Thymus (tissue), 14 donors: ENCODE measurements around the gene UBIAD1. TPM values are rescaled to one million over a fixed set of nuclear protein-coding genes. Genes with fewer than 3 reads are reported as not detected.
A peak's percentile ranks its signal among the peaks of the same experiment; 100 is the strongest.

Experiments used
- DNase-seq, 9 donors: peaks; one replicate each; pipeline ENCODE4 v3.0.0-alpha.2; 2013; ENCODE audit warnings: low spot score in 9 of 9, low read depth in 6 of 9, missing footprints in 1 of 9
- H3K27ac ChIP-seq, 2 donors: one replicate each; pipeline ENCODE4 v1.5.1; 2013; ENCODE audit warnings: control low read depth in 1 of 2, low read depth in 1 of 2, low read length in 1 of 2, mild to moderate bottlenecking in 1 of 2, moderate library complexity in 1 of 2
- H3K27me3 ChIP-seq, 2 donors: one replicate each; pipeline ENCODE4 v1.5.1; 2013; ENCODE audit warnings: low read length in 1 of 2; ENCODE audit not compliant: control insufficient read depth in 2 of 2, insufficient read depth in 1 of 2
- H3K36me3 ChIP-seq, 2 donors: one replicate each; pipeline ENCODE4 v1.5.1; 2013; ENCODE audit warnings: low read length in 1 of 2, mild to moderate bottlenecking in 1 of 2, moderate library complexity in 1 of 2; ENCODE audit not compliant: control insufficient read depth in 2 of 2, insufficient read depth in 2 of 2
- H3K4me1 ChIP-seq, 2 donors: one replicate each; pipeline ENCODE4 v1.5.1; 2013; ENCODE audit warnings: low read length in 2 of 2; ENCODE audit not compliant: control insufficient read depth in 2 of 2, insufficient read depth in 2 of 2
- H3K4me3 ChIP-seq, 2 donors: one replicate each; pipeline ENCODE4 v1.5.1; 2013; ENCODE audit warnings: low read length in 2 of 2, control low read depth in 1 of 2, mild to moderate bottlenecking in 1 of 2
- H3K9me3 ChIP-seq, 2 donors: one replicate each; pipeline ENCODE4 v1.5.1; 2013; ENCODE audit warnings: low read length in 1 of 2, mild to moderate bottlenecking in 1 of 2; ENCODE audit not compliant: control insufficient read depth in 2 of 2, insufficient read depth in 1 of 2
- WGBS: extraction: QIAGEN DNeasy Blood & Tissue Kit; methylation state at CpG from one replicate; pipeline ENCODE4 v1.1.7; 2013; 5-methylcytosine and 5-hydroxymethylcytosine counted together
- long read RNA-seq, 10 donors: transcript quantifications; one replicate each; lab custom pipeline, GENCODE V29; 2026
- polyA plus RNA-seq: library from polyadenylated mRNA; stranded (reverse); fragments of 200-250 nt; gene quantifications from one replicate; pipeline ENCODE4 v1.2.3, GENCODE V29; 2013
- total RNA-seq: library from RNA; stranded (reverse); fragments of 120-200 nt; gene quantifications from one replicate; pipeline ENCODE4 v1.2.4, GENCODE V29; 2013
- donor health status: healthy.

Gene UBIAD1
- 7.3 TPM for total RNA-seq
- 9.8 TPM for polyA plus RNA-seq
- long read RNA-seq, donor 1, partial matches to known transcripts: 0 of 2 reads
- long read RNA-seq, donor 1, other reads (novel, unspliced or antisense): 0 of 2 reads
- long read RNA-seq, donor 2, transcript UBIAD1-202 (2 exons, 3,646 nt): major isoform, 30 of 31 reads
- long read RNA-seq, donor 2, partial matches to known transcripts: 0 of 31 reads
- long read RNA-seq, donor 2, other reads (novel, unspliced or antisense): 0 of 31 reads
- long read RNA-seq, donor 3, transcript UBIAD1-202 (2 exons, 3,646 nt): major isoform, 14 of 15 reads
- long read RNA-seq, donor 3, partial matches to known transcripts: 0 of 15 reads
- long read RNA-seq, donor 3, other reads (novel, unspliced or antisense): 0 of 15 reads
- long read RNA-seq, donor 4, transcript UBIAD1-202 (2 exons, 3,646 nt): major isoform, 13 of 22 reads
- long read RNA-seq, donor 4, partial matches to known transcripts: 9 of 22 reads
- long read RNA-seq, donor 4, other reads (novel, unspliced or antisense): 0 of 22 reads
- long read RNA-seq, donor 5, transcript UBIAD1-202 (2 exons, 3,646 nt): major isoform, 17 of 24 reads
- long read RNA-seq, donor 5, partial matches to known transcripts: 6 of 24 reads
- long read RNA-seq, donor 5, other reads (novel, unspliced or antisense): 0 of 24 reads
- long read RNA-seq, donor 6, transcript UBIAD1-202 (2 exons, 3,646 nt): major isoform, 11 of 12 reads
- long read RNA-seq, donor 6, partial matches to known transcripts: 0 of 12 reads
- long read RNA-seq, donor 6, other reads (novel, unspliced or antisense): 0 of 12 reads
- long read RNA-seq, donor 7, transcript UBIAD1-202 (2 exons, 3,646 nt): major isoform, 15 of 15 reads
- long read RNA-seq, donor 7, partial matches to known transcripts: 0 of 15 reads
- long read RNA-seq, donor 7, other reads (novel, unspliced or antisense): 0 of 15 reads
- long read RNA-seq, donor 8, transcript UBIAD1-202 (2 exons, 3,646 nt): major isoform, 5 of 5 reads
- long read RNA-seq, donor 8, partial matches to known transcripts: 0 of 5 reads
- long read RNA-seq, donor 8, other reads (novel, unspliced or antisense): 0 of 5 reads
- long read RNA-seq, donor 9, transcript UBIAD1-202 (2 exons, 3,646 nt): major isoform, 8 of 8 reads
- long read RNA-seq, donor 9, partial matches to known transcripts: 0 of 8 reads
- long read RNA-seq, donor 9, other reads (novel, unspliced or antisense): 0 of 8 reads
- long read RNA-seq, donor 10, transcript UBIAD1-202 (2 exons, 3,646 nt): major isoform, 7 of 7 reads
- long read RNA-seq, donor 10, partial matches to known transcripts: 0 of 7 reads
- long read RNA-seq, donor 10, other reads (novel, unspliced or antisense): 0 of 7 reads

DNA sequence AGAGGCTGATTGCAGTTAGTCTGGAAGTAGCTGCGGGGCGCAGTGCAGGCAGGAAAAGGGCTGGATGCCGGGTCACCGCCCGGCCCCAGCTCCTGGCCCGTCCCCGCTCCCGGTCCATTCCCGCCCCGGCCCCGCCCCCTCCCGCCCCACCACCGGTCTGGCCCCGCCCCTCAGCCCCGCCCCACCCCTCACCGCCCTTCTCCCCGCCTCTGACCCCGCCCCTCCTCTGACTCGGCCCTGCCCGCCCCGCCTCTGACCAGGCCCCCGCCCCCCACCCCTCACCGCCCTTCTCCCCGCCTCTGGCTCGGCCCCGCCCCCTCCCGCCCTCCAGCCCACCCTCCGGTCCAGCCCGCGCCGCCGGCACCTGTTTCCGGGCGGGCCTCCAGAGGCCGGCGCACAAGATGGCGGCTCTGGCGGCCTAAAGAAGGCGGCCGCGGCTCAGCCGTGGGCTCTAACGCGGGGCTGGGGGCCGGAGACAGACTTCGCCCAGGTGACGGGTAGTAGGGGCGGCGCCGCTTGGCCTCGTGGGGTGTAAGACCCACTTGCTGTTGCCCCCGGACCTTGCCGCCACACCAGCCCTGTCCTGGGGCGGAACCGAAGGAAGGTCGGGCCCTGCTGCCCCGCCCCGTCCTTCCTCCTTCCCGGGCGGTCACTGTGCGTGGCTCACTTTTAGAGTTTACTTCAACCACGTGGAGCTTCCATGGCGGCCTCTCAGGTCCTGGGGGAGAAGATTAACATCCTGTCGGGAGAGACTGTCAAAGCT, at the start of gene UBIAD1:
UBIAD1 (plus strand) TSS at position 367 of the 763 bp plus-strand sequence; CDS start at position 701, 334 bp downstream.
- WGBS: 1% methylated on average over 54 of the region's 64 CpGs

GRCh38 chr1:11227106-11228077, 45.6 kb upstream of the UBIAD1 start:
- 98% methylated on average over 10 of the region's 10 CpGs for WGBS

More for the DNA sequence above, at the start of gene UBIAD1:
- H3K27me3 ChIP-seq: no peaks in the 10 kb centered on the region
- DNase-seq: peak in 7 of 9 donors; percentile 61 to 91 (median 79)
- peak within 1 kb of the TSS; percentile 86 to 91 for H3K27ac ChIP-seq
- H3K36me3 ChIP-seq: peaks cover 4 to 5% of the 10 kb centered on the region in 2 donors
- peaks cover 17 to 25% of the 10 kb centered on the region in 2 donors for H3K4me1 ChIP-seq
- H3K4me3 ChIP-seq: peak within 1 kb of the TSS; percentile 97 to 98
- H3K9me3 ChIP-seq: peaks cover 0 to 3% of the 10 kb centered on the region in 2 donors

GRCh38 chr1:11229203-11229602, 43.8 kb upstream of the UBIAD1 start:
- WGBS: over 99% methylated on average over 4 of the region's 4 CpGs
- Histone ChIP-seq H3K36me3 (peaks cover 59 to 74% of the 10 kb centered on the region in 2 donors), H3K27ac (no peak overlapping the region), H3K9me3 (no peaks in the 10 kb centered on the region), H3K27me3 (no peaks in the 10 kb centered on the region), H3K4me1 (no peaks in the 10 kb centered on the region), H3K4me3 (no peak overlapping the region)
- DNase-seq: no peak

More at GRCh38 chr1:11227106-11228077, 45.6 kb upstream of the UBIAD1 start:
- Histone ChIP-seq H3K36me3 (peaks cover 51 to 60% of the 10 kb centered on the region in 2 donors), H3K27ac (no peak overlapping the region), H3K9me3 (no peaks in the 10 kb centered on the region), H3K4me1 (no peaks in the 10 kb centered on the region), H3K27me3 (no peaks in the 10 kb centered on the region), H3K4me3 (no peak overlapping the region)
- DNase-seq: peak in 2 of 9 donors; percentile 3 to 7

DNA sequence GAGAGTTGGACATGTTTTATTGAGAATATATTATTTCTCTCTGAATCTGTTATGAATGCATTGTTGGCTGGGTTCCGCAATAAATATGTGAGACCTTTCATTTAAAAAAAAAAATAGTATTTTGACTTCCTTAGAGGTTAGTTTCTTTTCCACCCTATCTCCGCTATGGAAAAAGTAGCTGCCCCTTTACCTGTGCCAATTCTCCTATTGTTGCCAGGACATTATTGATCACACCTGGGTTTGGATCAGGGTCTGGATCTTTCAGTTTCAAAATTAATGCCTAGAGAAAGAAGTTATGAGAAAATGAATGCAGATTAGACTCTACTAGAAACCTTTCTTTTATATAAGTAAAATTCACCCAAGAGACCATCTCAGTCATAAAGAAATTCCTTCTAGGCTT, 39.8 kb upstream of the UBIAD1 start:
- DNase-seq: no peak
- no peak overlapping the region for H3K27ac ChIP-seq
- no peaks in the 10 kb centered on the region for H3K9me3 ChIP-seq
- H3K4me3 ChIP-seq: no peak overlapping the region
- H3K4me1 ChIP-seq: no peaks in the 10 kb centered on the region
- no peaks in the 10 kb centered on the region for H3K27me3 ChIP-seq
- H3K36me3 ChIP-seq: peaks cover 80 to 92% of the 10 kb centered on the region in 2 donors
- WGBS: 98% methylated on average over 2 of the region's 2 CpGs

DNA sequence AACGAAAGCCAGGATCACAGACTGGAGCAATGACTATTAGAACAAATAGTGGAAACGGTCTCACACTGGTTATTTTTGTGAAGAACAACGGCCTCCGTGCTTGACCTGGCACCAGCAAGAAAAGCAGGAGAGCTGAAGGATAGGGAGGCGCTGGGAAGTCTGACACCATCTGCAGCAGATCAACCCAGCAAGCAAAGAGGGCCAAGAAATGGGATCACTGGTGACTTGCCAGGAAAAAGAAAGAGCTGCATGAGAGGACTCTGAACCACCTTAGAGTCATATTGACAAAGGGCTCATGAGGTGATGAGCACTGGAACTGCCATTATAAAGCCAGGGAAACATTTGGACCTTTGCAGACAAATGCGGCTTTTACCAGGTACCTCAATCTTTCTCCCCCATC, 35.6 kb upstream of the UBIAD1 start:
- WGBS: 90% methylated on average over 6 of the region's 6 CpGs
- H3K36me3 ChIP-seq: peaks cover 56 to 88% of the 10 kb centered on the region in 2 donors
- no peaks in the 10 kb centered on the region for H3K9me3 ChIP-seq
- H3K27me3 ChIP-seq: no peaks in the 10 kb centered on the region
- no peak for DNase-seq
- no peak overlapping the region for H3K27ac ChIP-seq
- no peaks in the 10 kb centered on the region for H3K4me1 ChIP-seq
- no peak overlapping the region for H3K4me3 ChIP-seq

DNA sequence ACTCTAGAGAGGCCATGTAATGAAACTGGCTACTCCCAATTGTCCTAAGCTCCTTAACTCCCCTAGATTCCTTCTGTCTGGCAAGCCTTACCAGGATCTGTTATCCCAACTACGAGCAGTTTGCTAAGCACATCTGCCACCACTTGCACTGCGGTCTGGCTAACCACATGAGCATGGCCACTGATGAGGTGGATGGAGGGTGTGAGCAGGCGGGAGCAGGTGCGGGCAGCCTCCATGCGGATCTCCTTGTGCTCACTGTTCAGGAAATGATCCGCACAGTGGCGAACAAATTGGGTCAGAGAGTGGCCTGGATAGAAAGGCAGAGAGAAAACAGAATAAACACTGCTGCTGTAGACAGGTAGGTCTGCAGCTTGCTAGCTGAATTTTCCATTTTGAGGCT, 34.7 kb upstream of the UBIAD1 start:
- 98% methylated on average over 7 of the region's 7 CpGs for WGBS
- Histone ChIP-seq H3K9me3 (no peaks in the 10 kb centered on the region), H3K27ac (no peak overlapping the region), H3K36me3 (peaks cover 58 to 88% of the 10 kb centered on the region in 2 donors), H3K4me1 (no peaks in the 10 kb centered on the region), H3K4me3 (no peak overlapping the region), H3K27me3 (no peaks in the 10 kb centered on the region)
- DNase-seq: no peak

- no peaks in the 10 kb centered on the region for H3K4me1 ChIP-seq
- no peaks in the 10 kb centered on the region for H3K9me3 ChIP-seq
- peaks cover 43 to 62% of the 10 kb centered on the region in 2 donors for H3K36me3 ChIP-seq
- DNase-seq: no peak
- H3K27me3 ChIP-seq: no peaks in the 10 kb centered on the region
- no peak overlapping the region for H3K27ac ChIP-seq
- 95% methylated on average over 3 of the region's 3 CpGs for WGBS
- no peak overlapping the region for H3K4me3 ChIP-seq
Measured at GRCh38 chr1:11245248-11245647, 27.8 kb upstream of the UBIAD1 start.
